Activated CD4-positive, alpha-beta T cell treated with anti-CD3 and anti-CD28 coated beads for 4 hours (primary cell): ENCODE results near the gene HDAC7.
"Not testable (repeated sequence)": the region's sequence is repeated elsewhere in the genome, so short reads cannot be mapped to it uniquely, and the experiment has no call there.

Experiments used
- DNase-seq, 2 donors: peaks; one replicate each; pipeline ENCODE4 v3.0.0-alpha.2; 2020

Gene HDAC7

GRCh38 chr12:47828008-47828975, 8.6 kb upstream of the HDAC7 start:
- no peak for DNase-seq

- no peak for DNase-seq
Measured at GRCh38 chr12:47825173-47825639, 5.5 kb upstream of the HDAC7 start.

DNA sequence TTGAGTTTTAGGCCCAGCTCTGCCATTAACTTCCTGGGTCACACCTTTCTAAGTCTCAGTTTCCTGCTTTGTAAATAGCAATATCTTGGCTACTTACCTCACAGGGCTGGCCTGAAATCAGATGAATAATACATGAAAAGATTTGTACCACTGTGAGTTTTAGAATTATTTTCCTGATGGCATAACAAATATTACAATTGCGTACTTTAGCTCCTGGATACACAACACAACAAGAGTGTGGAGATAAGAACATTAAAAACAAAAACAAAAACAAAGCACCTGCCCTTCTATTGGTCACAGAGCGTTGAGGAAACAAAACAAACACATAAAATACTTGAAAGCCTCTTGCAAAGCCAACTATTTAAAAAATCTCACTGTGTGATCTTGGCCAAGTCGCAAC, 4.9 kb upstream of the HDAC7 start:
- no peak for DNase-seq

DNA sequence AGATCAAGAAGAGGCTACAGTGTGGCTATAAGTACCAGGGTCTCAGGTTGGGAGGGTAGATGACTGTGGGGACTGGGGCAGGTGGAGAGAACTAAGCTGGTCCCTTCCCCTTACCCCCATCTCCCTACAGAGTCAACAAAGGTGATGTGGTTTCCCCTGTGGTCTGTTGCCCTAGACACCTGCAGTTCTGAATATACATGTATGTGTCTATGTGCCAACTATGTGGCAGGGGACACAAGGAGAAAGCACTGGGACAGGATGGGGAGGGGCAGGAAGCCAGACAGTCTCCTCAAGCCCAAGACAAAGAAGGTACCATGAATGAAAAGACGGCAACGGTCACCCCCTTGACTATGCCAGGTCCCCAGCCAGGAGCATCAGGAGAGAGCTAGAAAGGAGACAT, 4.5 kb upstream of the HDAC7 start:
- peak in 1 of 2 donors; percentile 23 for DNase-seq

- no peak for DNase-seq
Measured at GRCh38 chr12:47823422-47824086, 3.9 kb upstream of the HDAC7 start.

DNA sequence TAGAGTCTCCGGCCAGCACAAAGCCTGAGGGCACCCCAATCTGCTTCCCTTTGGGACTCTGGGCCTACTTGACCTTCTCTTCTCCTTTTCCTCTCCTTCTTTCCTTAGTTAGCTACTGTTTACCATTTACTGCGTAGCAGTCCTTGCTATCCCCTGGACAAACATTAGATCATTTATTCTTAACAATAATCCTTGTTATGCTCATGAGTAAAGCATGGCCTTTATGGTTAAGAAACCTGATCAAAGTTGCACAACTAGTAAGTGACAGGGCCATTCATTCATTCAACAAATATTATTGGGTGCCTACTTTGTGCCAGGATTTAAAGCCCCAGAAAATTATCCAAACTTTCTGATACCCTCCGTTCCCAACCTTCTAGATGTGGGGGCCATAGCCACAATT, 3.2 kb upstream of the HDAC7 start:
- DNase-seq, result no peak

GRCh38 chr12:47822401-47822800, 2.7 kb upstream of the HDAC7 start:
- DNase-seq, result no peak

DNA sequence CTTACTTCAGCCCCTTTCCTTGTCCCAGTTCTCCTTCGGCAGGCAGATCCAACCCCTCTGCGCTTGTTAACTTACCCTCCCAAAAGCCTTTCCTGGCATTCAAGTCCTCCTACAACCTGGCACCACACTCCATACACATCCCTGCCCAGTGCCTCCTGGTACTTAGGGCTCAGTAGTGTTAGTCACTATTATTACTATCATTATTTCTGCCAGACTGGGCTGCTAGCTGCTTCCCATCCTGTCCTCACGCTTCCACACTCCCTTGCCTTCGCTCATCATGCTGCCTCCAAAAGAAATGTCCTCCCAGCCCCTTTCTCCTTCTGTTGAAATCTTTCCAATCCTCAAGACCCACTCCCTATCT, 1.6 kb upstream of the HDAC7 start:
- DNase-seq, result no peak

GRCh38 chr12:47820631-47821345, 1.1 kb upstream of the HDAC7 start:
- DNase-seq, result no peak

GRCh38 chr12:47819138-47819895, 386 bp downstream of the HDAC7 start:
- DNase-seq, result peak; percentile 26 to 45

GRCh38 chr12:47818467-47819137, 1.1 kb downstream of the HDAC7 start:
- peak in 1 of 2 donors; percentile 37 for DNase-seq

DNA sequence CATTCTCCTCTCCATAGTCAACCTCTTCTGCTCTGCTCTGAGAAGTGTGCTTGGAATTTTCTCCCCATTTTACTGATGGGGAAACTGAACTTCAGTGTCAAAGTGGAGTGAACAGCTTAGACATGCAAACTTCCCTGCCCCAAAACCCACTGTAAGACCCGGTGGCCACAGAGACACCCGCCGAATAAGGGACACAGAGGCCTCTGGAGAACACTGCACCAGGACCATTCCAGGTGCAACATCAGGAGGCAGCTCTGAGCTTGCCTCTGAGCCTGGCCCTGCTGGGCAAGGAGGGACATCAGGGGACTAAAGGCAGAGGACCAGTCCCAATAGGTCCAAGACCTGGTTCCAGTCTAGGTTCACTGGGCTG, 1.7 kb downstream of the HDAC7 start:
- no peak for DNase-seq

DNA sequence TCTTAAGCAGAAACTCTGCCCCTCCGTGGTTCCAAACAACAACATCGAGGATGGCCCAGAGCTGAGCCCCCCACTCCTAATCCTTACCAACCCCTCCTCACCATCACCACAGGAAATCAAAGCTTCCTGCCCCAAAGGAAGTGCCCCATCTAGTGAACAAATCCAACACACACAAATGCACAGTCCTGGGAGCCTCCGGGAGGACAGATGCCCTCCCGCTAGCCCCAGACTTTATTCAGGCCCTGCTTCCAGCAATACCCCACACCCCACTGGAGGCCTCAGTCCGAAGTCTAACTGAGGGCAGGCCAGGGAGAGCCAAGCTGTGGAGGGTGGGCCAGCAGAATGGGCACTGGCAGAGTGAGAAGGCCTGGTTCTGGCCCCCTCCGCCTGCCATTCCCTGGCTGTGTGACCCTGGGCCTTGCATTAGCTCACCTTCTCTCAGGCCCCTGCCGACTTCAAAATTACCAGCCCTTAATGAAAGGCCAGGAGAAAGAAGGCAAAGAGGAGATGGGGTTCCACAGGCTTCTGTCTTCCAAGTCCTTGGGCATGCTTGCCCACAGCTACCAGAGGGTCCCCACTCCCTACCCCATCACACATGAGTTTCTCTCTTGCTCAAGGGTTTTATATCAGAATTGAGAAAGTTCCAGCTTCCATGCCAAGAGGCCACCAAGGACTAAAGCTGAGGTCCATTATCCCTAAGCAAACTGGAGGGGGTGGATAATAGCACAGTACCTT, 2.3 kb downstream of the HDAC7 start:
- DNase-seq, result no peak

DNA sequence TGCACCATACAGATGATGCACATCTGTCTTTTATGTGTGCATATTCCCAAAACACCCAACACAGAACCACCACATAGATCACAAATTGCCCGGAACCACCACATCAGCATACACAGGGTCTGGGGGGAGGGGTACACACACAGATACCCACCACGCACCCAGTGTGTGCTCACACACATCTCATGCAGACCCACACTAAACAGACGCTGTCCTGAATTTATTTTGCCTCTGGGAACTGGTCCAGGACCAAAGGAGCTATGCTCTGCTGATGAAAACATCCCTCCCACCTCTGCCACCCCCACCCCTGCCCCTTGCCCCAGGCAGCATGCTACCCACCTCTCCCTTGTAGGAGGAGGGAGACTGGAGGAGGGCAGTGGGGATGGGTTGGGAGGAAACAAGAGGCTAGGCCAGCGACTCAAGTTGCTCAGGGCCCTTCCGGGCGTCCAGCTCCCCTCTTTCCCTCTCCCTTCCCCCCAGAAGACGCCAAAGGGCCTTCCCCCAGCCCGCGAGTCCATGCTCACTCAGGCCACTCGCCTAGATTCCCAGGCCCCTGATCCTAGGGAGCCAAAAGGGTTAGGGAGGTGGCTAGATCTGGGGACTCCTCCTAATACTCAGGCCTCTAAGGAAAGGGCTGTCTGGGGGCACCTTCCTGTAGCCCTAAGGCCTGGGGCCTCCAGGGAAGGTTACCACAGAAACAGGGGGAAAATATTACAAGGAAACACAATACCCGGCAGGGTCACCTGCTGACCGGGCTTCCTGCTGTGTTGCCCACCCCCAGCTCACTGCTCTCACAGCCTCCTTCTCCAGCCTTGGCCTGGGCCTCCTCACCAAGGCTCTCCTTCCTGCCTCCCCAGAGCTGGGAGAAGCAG, 3.1 kb downstream of the HDAC7 start:
- no peak for DNase-seq

GRCh38 chr12:47815447-47815846, 4.3 kb downstream of the HDAC7 start:
- not testable (repeated sequence) for DNase-seq

DNA sequence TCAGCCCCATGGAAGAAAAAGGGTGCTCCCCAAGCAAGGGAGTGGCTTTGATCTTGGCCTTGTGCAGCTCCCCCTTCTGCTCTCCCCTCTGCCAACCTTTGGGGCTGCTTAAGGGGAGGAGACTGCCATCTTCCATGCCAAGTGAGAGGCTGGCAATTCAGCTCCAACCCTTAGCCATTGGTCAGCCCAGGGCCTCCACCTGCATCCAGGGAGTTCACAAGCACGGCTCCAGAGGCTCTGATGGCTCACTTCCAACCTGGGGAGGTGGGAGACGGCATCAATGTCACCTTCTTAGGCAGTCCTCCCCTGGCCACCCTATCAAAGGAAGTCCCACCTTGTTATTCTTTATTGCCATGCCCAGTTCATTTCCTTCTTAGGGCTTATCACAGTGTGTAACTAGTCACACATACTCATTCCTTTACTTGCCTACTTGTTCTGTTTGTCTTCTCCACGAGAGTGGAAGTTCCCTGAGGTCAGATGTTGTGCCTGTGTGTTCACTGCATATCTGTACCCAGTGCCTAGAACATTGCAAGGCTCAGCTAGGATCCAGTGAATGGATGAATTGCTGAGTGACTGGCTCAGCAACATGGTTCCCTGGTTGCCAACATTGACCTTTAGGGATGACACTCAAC, 5.0 kb downstream of the HDAC7 start:
- DNase-seq, result no peak

GRCh38 chr12:47813511-47814196, 6.0 kb downstream of the HDAC7 start:
- no peak for DNase-seq

DNA sequence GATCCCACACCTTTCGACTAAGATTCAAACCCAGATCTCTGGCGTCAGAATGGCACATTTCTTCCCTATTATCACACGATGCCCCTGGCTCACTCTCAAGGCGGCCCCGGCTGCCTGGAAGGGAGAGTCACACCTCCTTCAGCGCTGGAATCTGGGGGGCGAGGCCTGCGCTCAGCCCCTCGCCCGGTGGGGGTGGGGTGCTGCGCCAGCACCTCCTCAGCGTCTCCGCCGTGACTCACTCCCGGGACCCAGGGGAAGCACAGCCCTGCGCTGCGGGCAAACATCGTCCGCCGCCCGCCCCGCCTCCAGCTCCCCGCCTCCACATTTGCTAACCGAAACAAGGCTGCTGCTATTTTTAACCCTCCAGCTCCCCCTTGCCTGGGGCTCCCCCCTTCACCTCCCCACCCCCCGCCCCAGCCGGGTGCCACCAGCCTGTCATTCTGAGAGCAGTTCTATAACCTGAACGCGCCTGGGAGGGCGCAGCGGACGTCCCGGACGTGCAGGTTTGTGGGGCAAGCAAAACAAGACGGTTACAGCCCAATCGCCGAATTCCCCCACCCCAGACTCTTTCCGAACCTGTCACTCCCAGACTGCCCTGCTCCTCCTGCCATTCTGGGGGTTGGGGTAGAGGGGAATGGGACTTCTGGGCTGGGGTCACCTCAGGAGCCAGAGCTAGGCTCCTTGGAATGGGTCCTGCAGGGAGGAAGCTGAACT, 6.7 kb downstream of the HDAC7 start:
- DNase-seq, result peak; percentile 94
